Measurements from ENCODE around the gene RILPL1. TPM values are rescaled to one million over a fixed set of nuclear protein-coding genes. Genes with fewer than 3 reads are reported as not detected.

Gene RILPL1
- total and polyA plus RNA-seq, 9 of the 15 experiments (the other 6 are each of a cell fraction or from before 2014, with no cell fraction given): 0.25 to 10.6 (median 8.6) TPM

DNA sequence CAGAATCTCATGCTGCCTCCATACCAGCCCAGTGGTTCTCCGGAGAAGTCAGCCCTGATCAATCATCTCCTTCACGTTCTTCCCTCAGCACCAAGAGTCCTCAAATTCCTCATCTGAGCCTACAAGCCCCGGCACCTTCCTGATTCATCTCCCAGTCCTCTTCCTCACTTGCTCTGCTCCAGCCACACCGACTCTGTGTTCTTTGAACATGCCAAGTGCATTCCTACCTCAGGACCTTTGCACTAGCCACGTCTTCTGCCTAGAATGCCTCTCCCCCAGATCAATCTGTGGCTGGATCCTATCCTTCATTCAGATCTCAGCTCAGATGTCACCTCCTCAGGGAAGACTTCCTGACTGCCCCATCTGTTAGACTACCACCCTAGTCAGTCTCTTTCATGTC is 4.7 kb downstream of the RILPL1 start:
- POLR2A ChIA-PET: interaction anchor here (0.8 kb wide), 1 partner anchor 12 kb away, joined by 3 read pairs; no protein-coding TSS in a partner anchor
- TF ChIP-seq POU5F1 (IDR thresholded peaks at IDR 0.05; ENCODE audit: borderline replicate concordance, low read depth, low read length, partially characterized antibody): no peak
- no peak for TF ChIP-seq DACH1 (IDR thresholded peaks at IDR 0.05; ENCODE audit: partially characterized antibody)
- no peak for TF ChIP-seq MIER1 (IDR thresholded peaks at IDR 0.05; ENCODE audit: low read depth)
- no peak for TF ChIP-seq ZC3H4 (CRISPR knock-in tag; IDR thresholded peaks at IDR 0.05; ENCODE audit: borderline replicate concordance)
- TF ChIP-seq, protein P1, sequence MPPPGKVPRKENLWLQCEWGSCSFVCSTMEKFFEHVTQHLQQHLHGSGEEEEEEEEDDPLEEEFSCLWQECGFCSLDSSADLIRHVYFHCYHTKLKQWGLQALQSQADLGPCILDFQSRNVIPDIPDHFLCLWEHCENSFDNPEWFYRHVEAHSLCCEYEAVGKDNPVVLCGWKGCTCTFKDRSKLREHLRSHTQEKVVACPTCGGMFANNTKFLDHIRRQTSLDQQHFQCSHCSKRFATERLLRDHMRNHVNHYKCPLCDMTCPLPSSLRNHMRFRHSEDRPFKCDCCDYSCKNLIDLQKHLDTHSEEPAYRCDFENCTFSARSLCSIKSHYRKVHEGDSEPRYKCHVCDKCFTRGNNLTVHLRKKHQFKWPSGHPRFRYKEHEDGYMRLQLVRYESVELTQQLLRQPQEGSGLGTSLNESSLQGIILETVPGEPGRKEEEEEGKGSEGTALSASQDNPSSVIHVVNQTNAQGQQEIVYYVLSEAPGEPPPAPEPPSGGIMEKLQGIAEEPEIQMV (tag; conservative IDR thresholded peaks at IDR 0.05; ENCODE audit: low read depth): no peak
- TF ChIP-seq KDM1A (IDR thresholded peaks at IDR 0.05): peak in 1 of 2 experiments; percentile 27; a peak in 1 of 4 replicates
- TF ChIP-seq TEAD1 (CRISPR knock-in tag; IDR thresholded peaks at IDR 0.05): no peak
- TF ChIP-seq HDAC8 (tag; IDR thresholded peaks at IDR 0.05): no peak
- peak; percentile 73 for TF ChIP-seq BCOR (IDR thresholded peaks at IDR 0.05)
- TF ChIP-seq SNIP1 (IDR thresholded peaks at IDR 0.05; ENCODE audit: low read depth): no peak
- TF ChIP-seq, protein P2, sequence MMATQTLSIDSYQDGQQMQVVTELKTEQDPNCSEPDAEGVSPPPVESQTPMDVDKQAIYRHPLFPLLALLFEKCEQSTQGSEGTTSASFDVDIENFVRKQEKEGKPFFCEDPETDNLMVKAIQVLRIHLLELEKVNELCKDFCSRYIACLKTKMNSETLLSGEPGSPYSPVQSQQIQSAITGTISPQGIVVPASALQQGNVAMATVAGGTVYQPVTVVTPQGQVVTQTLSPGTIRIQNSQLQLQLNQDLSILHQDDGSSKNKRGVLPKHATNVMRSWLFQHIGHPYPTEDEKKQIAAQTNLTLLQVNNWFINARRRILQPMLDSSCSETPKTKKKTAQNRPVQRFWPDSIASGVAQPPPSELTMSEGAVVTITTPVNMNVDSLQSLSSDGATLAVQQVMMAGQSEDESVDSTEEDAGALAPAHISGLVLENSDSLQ (IDR thresholded peaks at IDR 0.05): no peak
- TF ChIP-seq ZNF174 (CRISPR knock-in tag; IDR thresholded peaks at IDR 0.05): no peak
- no peak for TF ChIP-seq ZNF764 (CRISPR knock-in tag; IDR thresholded peaks at IDR 0.05; ENCODE audit: low read depth)
- TF ChIP-seq SMARCA5 (IDR thresholded peaks at IDR 0.05): peak; percentile 58; the same call in 1 of the 2 replicates
- peak; percentile 64 for TF ChIP-seq RBM25 (IDR thresholded peaks at IDR 0.05; ENCODE audit: low read depth, low read length, severe bottlenecking)
- TF ChIP-seq HCFC1 (IDR thresholded peaks at IDR 0.05; ENCODE audit: low read depth, low read length): no peak
- no peak for TF ChIP-seq ZNF146 (CRISPR knock-in tag; IDR thresholded peaks at IDR 0.05; ENCODE audit: unreplicated experiment)
- peak; percentile 54 for TF ChIP-seq ZFP36 (IDR thresholded peaks at IDR 0.05; ENCODE audit: low read depth, low read length, partially characterized antibody)
- no peak for TF ChIP-seq ARHGAP35 (IDR thresholded peaks at IDR 0.05; ENCODE audit: partially characterized antibody)
- TF ChIP-seq, protein P3, sequence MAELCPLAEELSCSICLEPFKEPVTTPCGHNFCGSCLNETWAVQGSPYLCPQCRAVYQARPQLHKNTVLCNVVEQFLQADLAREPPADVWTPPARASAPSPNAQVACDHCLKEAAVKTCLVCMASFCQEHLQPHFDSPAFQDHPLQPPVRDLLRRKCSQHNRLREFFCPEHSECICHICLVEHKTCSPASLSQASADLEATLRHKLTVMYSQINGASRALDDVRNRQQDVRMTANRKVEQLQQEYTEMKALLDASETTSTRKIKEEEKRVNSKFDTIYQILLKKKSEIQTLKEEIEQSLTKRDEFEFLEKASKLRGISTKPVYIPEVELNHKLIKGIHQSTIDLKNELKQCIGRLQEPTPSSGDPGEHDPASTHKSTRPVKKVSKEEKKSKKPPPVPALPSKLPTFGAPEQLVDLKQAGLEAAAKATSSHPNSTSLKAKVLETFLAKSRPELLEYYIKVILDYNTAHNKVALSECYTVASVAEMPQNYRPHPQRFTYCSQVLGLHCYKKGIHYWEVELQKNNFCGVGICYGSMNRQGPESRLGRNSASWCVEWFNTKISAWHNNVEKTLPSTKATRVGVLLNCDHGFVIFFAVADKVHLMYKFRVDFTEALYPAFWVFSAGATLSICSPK (IDR thresholded peaks at IDR 0.05; ENCODE audit: borderline replicate concordance): no peak

More for the DNA sequence above, 4.7 kb downstream of the RILPL1 start:
- CTCF ChIA-PET (ENCODE audit: low intra/inter-chr PET ratio): interaction anchor here (0.7 kb wide), 1 partner anchor 25 kb away, joined by 3 read pairs; no protein-coding TSS in a partner anchor
- DNase-seq (ENCODE audit: extremely low read depth in 1 of 4, low spot score in 3 of 4) (no peak), FAIRE-seq (peak; percentile 15), ATAC-seq (no peak)
- Histone ChIP-seq H3K27me3 (ENCODE audit: control insufficient read depth in 2 of 2, insufficient read depth in 2 of 2, low read length in 2 of 2) (no peaks in the 10 kb centered on the region; a peak in 1 of 5 replicates), H3K4me1 (replicated peaks in 1 of 2; ENCODE audit: control insufficient read depth in 2 of 2, insufficient read depth in 2 of 2, low read length in 2 of 2) (peaks cover 13 to 14% of the 10 kb centered on the region in 2 experiments), H2AFZ (ENCODE audit: low read depth, low read length) (no peak overlapping the region), H4K20me1 (replicated peaks; ENCODE audit: control insufficient read depth, insufficient read depth, low read length) (no peaks in the 10 kb centered on the region), H3K9me1 (ENCODE audit: control insufficient read depth, insufficient read depth, low read length) (no peaks in the 10 kb centered on the region), H3K4me3 (no peak overlapping the region), H3K27ac (ENCODE audit: extremely low read depth, low read depth, low read length) (no peak overlapping the region), H3K9me3 (replicated peaks; ENCODE audit: control insufficient read depth, insufficient read depth, low read depth, low read length) (no peaks in the 10 kb centered on the region), H3K4me2 (ENCODE audit: insufficient read depth, low read length) (no peak overlapping the region), H3K9ac (ENCODE audit: insufficient read depth in 1 of 2, low read depth in 2 of 2, low read length in 2 of 2) (no peak overlapping the region), H3K79me2 (ENCODE audit: control insufficient read depth, insufficient read depth, low read length) (peaks cover 29% of the 10 kb centered on the region), H3K36me3 (ENCODE audit: control insufficient read depth, insufficient read depth, low read length) (peaks cover 31% of the 10 kb centered on the region; the same call in 2 of the 3 replicates)
- WGBS (ENCODE audit: insufficient coverage, low coverage, missing lambda C conversion rate): 91% methylated on average over 5 of the region's 5 CpGs
- intact Hi-C loops (cut with micrococcal nuclease) (no loop called here), in situ Hi-C loops (cut with MboI) (no loop called here)
- no TSS peak for BruUV-seq (replicated peaks)

Data from K562 (cell line).